Jurkat, Clone E6-1 (cell line): Measurements from ENCODE around the gene USP28.
A peak's percentile ranks its signal among the peaks of the same experiment; 100 is the strongest.
"Not testable (repeated sequence)": the region's sequence is repeated elsewhere in the genome, so short reads cannot be mapped to it uniquely, and the experiment has no call there.

Experiments used
- DNase-seq: peaks from one replicate; pipeline ENCODE4 v3.0.0-alpha.2; 2011; ENCODE audit warnings: low read depth, low spot score
- H3K4me3 ChIP-seq: 2 replicates; pipeline ENCODE4 v1.5.1; 2011; ENCODE audit warnings: mild to moderate bottlenecking, low read length, control low read depth, moderate library complexity

The USP28 gene

GRCh38 chr11:113879446-113879845 lies 4.1 kb upstream of the USP28 start:
- not testable (repeated sequence) for H3K4me3 ChIP-seq, DNase-seq

- DNase-seq = no peak
- H3K4me3 ChIP-seq = no peak overlapping the region
Measured at GRCh38 chr11:113877670-113878055, 2.3 kb upstream of the USP28 start.

DNA sequence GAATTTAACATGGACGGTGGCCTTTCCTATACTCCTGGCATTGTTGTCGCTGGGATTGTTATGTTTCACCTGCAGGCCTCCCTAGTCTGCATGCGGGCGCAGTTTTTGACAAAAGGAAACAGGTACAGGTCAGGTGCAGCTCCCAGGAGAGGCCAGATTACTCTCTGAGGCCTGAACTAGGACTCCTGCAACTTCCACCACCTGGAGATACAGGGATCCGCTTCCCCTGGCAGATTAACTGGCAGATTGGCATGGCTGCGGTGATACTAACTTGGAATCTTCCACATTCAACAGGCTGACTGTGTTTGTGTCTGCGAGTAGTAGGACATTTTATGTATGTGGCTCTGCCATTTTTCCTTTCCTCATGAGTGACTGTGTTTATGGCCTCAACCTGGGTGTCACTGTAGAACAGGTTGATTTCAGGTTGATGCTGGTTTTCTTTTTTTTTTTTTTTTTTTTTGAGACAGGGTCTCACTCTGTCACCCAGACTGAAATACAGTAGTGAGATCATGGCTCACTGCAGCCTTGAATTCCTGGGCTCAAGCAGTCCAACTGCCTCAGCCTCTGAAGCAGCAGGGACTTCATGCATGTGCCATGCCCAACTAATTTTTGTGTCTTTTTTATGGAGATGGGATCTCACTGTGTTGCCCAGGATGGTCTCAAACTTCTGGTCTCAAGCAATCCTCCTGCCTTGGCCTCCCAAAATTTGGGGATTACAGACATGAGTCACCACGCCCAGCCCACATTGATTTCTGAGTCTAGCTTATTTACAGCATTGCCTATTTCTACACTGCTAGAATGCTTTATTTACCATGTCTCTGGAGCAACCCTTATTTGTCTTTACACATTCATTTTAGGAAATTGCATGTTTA lies 1.7 kb upstream of the USP28 start:
- DNase-seq = no peak
- H3K4me3 ChIP-seq = no peak overlapping the region

DNA sequence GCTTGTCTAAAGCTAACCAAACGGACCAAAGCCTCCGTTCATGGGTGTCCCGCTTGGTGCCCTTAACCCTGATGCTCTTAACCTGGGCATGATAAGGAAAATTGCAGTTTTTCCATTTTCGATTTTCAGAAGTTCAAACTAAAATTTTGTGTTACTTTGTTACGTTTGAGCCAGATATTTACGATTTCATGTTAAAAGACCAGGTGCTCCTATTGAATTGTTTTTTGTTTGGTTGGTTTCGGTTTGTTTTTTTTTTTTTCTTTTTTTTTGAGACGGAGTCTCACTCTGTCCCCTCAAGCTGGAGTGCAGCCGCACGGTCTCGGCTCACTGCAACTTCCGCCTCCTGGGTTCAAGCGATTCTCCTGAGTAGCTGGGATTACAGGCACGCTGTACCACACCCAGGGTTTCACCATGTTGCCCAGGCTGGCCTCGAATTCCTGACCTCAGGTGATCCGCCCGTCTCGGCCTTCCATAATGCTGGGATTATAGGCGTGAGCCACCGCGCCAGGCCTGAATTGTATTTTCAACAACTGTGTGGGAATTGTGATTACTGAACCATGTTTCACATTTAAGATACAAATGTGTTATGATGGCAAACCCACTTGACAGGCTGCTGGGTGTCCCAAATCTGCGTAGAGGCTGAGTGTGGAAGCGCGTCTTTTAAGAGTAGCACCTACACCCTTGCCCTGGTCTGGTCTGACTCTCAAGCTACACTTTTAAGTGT lies 864 bp upstream of the USP28 start:
- peak overlapping the region; percentile 79 for H3K4me3 ChIP-seq
- DNase-seq = no peak

GRCh38 chr11:113874581-113875233 lies 665 bp downstream of the USP28 start:
- peak overlapping the region; percentile 79 for H3K4me3 ChIP-seq
- DNase-seq = no peak

- H3K4me3 ChIP-seq = peak overlapping the region; percentile 79; the same call in 1 of the 2 replicates
- no peak for DNase-seq
Measured at GRCh38 chr11:113874096-113874495, 1.3 kb downstream of the USP28 start.

DNA sequence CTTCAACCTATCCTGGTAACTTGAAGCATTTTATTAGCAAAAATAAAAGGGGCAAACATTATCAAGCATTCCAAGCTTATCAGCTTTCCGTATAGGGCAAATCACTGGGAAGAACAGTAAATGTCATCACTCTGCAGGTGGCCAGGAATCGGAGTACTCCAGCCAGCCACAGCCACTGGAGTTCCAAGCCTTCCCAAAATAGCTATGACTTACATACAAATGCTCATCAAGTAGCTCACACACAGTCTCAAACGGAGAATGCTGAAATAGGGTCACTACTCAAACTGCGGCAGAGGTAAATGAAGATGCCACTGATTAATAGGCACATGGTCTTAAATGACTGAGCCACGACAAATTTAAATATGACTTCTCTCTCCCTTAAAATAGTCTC lies 2.1 kb downstream of the USP28 start:
- DNase-seq = no peak
- H3K4me3 ChIP-seq = no peak overlapping the region

- H3K4me3 ChIP-seq = no peak overlapping the region
- no peak for DNase-seq
Measured at GRCh38 chr11:113871336-113871735, 4.0 kb downstream of the USP28 start.

GRCh38 chr11:113867843-113868503 lies 7.4 kb downstream of the USP28 start:
- no peak overlapping the region for H3K4me3 ChIP-seq
- no peak for DNase-seq

GRCh38 chr11:113865873-113866272 lies 9.5 kb downstream of the USP28 start:
- H3K4me3 ChIP-seq = no peak overlapping the region
- no peak for DNase-seq

- DNase-seq = no peak
- H3K4me3 ChIP-seq = no peak overlapping the region
Measured at GRCh38 chr11:113864410-113864809, 11.0 kb downstream of the USP28 start.

GRCh38 chr11:113862435-113862834 lies 12.9 kb downstream of the USP28 start:
- H3K4me3 ChIP-seq = no peak overlapping the region
- DNase-seq = no peak

GRCh38 chr11:113859665-113860064 lies 15.7 kb downstream of the USP28 start:
- DNase-seq = no peak
- no peak overlapping the region for H3K4me3 ChIP-seq

DNA sequence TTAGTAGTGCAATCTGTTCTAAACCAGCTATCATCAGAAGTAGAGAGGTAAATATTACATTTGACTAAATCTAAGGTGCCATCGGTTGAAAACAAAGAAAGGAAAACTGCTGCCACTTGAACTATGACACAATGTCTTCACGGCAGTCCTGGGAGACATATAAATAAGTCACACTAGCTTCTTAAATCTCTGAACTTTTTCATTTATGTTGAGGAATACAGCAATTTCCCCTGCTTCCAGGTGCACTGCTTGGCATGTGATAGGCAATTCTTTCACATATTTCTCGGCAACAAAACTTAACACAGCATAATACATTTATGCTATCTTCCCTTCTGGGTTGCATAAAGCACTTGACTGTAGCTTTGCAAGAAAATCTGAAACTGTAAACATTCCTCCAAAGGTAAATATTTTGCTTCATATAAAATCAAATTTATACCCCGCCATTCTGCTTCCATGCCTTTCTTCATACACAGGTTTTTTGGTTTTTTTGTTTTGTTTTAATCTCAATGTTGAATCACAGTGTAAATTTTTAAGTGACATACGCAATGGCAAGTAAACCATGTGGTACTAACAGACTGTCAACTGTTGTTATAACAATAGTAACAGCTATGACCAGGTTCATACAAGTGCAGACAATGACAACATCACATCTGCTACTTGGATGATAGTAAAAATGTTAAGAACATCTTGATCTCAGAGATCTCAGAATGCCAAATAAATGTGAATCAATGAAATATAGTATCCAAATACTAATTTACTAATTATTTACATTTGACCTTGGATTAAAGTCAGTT lies 18.2 kb downstream of the USP28 start:
- DNase-seq = no peak
- H3K4me3 ChIP-seq = no peak overlapping the region

- DNase-seq = no peak
- H3K4me3 ChIP-seq = no peak overlapping the region
Measured at GRCh38 chr11:113855803-113856202, 19.6 kb downstream of the USP28 start.

- H3K4me3 ChIP-seq = no peak overlapping the region
- DNase-seq = no peak
Measured at GRCh38 chr11:113850188-113850587, 25.2 kb downstream of the USP28 start.

DNA sequence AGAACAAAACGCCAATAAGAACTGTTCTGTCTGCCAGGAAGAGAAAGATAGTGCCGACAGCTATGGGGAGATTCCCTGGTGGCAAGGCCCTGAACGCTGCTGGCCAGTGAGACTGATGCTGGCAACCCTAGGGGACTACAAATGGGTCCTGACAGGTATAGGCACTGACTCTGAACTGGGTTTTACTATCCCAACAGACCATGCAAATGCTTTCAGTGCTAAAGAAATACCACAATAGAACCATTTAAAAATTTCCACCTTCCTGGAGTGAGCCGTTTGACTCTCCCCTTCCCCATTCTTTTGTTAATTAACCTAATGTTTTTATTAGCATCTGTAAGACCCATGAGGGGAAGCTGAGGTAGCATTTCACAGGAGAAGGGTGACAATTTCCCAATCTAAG lies 25.7 kb downstream of the USP28 start:
- no peak overlapping the region for H3K4me3 ChIP-seq
- no peak for DNase-seq

GRCh38 chr11:113847580-113847979 lies 27.8 kb downstream of the USP28 start:
- no peak for DNase-seq
- no peak overlapping the region for H3K4me3 ChIP-seq

GRCh38 chr11:113847111-113847510 lies 28.3 kb downstream of the USP28 start:
- H3K4me3 ChIP-seq = no peak overlapping the region
- no peak for DNase-seq
